GM18858 (cell line): ENCODE results near the gene FBXL17.

Experiments
- ATAC-seq: cut with Tn5 transposase; IDR thresholded peaks from one replicate; pipeline ENCODE4 v1.9.1; 2021; ENCODE audit not compliant: unreplicated experiment

FBXL17 gene

GRCh38 chr5:108251350-108251749 lies 130.5 kb downstream of the FBXL17 start:
- ATAC-seq: no peak

GRCh38 chr5:108249785-108250426 lies 132.0 kb downstream of the FBXL17 start:
- ATAC-seq: no peak

- no peak for ATAC-seq
Measured at GRCh38 chr5:108249095-108249784, 132.7 kb downstream of the FBXL17 start.

- ATAC-seq: no peak
Measured at GRCh38 chr5:108238936-108239887, 142.7 kb downstream of the FBXL17 start.

- no peak for ATAC-seq
Measured at GRCh38 chr5:108238461-108238860, 143.4 kb downstream of the FBXL17 start.

- no peak for ATAC-seq
Measured at GRCh38 chr5:108233617-108234155, 148.2 kb downstream of the FBXL17 start.

- ATAC-seq: no peak
Measured at GRCh38 chr5:108232805-108233204, 149.1 kb downstream of the FBXL17 start.

GRCh38 chr5:108222011-108222410 lies 159.9 kb downstream of the FBXL17 start:
- no peak for ATAC-seq

GRCh38 chr5:108220834-108221233 lies 161.1 kb downstream of the FBXL17 start:
- ATAC-seq: no peak

- no peak for ATAC-seq
Measured at GRCh38 chr5:108216890-108217289, 165.0 kb downstream of the FBXL17 start.

- ATAC-seq: no peak
Measured at GRCh38 chr5:108214857-108215256, 167.0 kb downstream of the FBXL17 start.

- ATAC-seq: no peak
Measured at GRCh38 chr5:108212775-108213346, 169.0 kb downstream of the FBXL17 start.

GRCh38 chr5:108206707-108207106 lies 175.2 kb downstream of the FBXL17 start:
- no peak for ATAC-seq

GRCh38 chr5:108201721-108202120 lies 180.2 kb downstream of the FBXL17 start:
- ATAC-seq: no peak

GRCh38 chr5:108196276-108196675 lies 185.6 kb downstream of the FBXL17 start:
- no peak for ATAC-seq

GRCh38 chr5:108193021-108193795 lies 188.7 kb downstream of the FBXL17 start:
- ATAC-seq: no peak

GRCh38 chr5:108184940-108185339 lies 197.0 kb downstream of the FBXL17 start:
- ATAC-seq: no peak

GRCh38 chr5:108181975-108182374 lies 199.9 kb downstream of the FBXL17 start:
- no peak for ATAC-seq

- no peak for ATAC-seq
Measured at GRCh38 chr5:108174286-108174685, 207.6 kb downstream of the FBXL17 start.

- ATAC-seq: no peak
Measured at GRCh38 chr5:108171759-108172158, 210.1 kb downstream of the FBXL17 start.
